ENCODE measurements around the gene MFF.

MFF gene

DNA sequence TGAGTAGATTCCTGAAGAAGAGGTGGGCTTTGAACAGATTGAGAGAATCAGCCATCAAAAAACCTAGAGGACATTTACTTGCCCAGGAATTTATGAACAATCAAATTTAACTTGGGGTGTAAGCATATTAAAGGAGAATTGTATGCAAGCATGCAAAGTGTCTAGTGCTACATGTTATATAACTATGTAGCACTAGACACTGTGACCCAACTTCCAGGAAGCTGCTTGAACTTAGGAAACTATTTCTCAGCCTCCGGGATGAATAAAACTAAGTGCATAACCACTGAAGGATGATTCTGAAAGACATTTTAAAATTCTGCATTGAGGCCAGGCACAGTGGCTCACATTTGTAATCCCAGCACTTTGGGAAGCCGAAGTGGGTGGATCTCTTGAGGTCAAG is 12.4 kb downstream of the MFF start:
- Histone ChIP-seq H3K9ac (ENCODE audit: low read length) (no peak overlapping the region), H3K9me3 (ENCODE audit: control insufficient read depth, insufficient read depth, low read depth, low read length) (no peaks in the 10 kb centered on the region), H3K4me1 (ENCODE audit: control insufficient read depth, insufficient read depth, low read length) (no peaks in the 10 kb centered on the region), H3K27me3 (ENCODE audit: control insufficient read depth, insufficient read depth, low read length) (no peaks in the 10 kb centered on the region), H3K4me3 (ENCODE audit: low read depth, low read length) (no peak overlapping the region), H3K27ac (ENCODE audit: low read depth, low read length) (no peak overlapping the region), H3K36me3 (ENCODE audit: control insufficient read depth, insufficient read depth, low read length) (peaks cover 74% of the 10 kb centered on the region)

DNA sequence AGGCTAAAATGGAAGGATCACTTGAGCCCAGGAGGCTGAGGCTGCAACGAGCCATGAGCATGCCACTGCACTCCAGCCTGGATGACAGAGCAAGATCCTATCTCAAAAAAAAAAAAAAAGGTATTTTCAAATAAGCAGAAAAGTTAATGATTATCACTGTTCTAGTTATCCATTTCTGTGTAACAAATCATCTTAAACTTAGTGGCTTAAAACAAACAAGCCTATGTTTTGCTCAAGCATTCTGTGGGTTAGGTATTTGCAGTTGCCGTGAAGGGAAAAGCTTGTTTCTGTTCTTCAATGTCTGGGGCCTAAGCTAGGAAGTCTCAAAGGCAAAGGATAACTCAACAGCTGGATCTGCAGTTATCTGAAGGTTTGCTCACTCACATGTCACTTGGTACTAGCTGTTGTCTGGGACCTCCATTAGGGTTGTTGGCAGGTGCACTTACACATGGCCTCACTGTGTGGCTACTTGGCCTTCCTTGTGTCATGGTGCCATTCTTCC is 14.1 kb downstream of the MFF start:
- no peaks in the 10 kb centered on the region for H3K9me3 ChIP-seq (ENCODE audit: control insufficient read depth, insufficient read depth, low read depth, low read length)
- no peaks in the 10 kb centered on the region for H3K27me3 ChIP-seq (ENCODE audit: control insufficient read depth, insufficient read depth, low read length)
- no peaks in the 10 kb centered on the region for H3K4me1 ChIP-seq (ENCODE audit: control insufficient read depth, insufficient read depth, low read length)
- no peak overlapping the region for H3K27ac ChIP-seq (ENCODE audit: low read depth, low read length)
- H3K36me3 ChIP-seq (ENCODE audit: control insufficient read depth, insufficient read depth, low read length) = peaks cover 66% of the 10 kb centered on the region
- no peak overlapping the region for H3K9ac ChIP-seq (ENCODE audit: low read length)
- H3K4me3 ChIP-seq (ENCODE audit: low read depth, low read length) = no peak overlapping the region

DNA sequence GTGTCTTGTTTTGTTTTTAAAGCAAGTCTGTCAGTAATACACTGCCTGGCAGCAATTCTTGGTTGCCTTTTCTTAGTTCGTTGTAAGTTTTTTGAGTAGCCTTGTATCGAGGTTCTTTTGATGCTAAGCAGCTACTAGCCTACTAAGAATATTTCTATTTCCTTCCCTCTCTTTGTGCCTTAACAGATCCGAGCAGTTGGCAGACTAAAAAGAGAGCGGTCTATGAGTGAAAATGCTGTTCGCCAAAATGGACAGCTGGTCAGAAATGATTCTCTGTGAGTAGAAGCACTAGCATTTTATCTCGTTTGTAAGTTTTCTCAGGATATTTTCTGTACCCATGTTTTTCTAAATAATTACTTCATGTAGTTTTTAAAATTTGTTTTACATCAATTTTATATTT is 15.1 kb downstream of the MFF start:
- Histone ChIP-seq H3K27ac (ENCODE audit: low read depth, low read length) (no peak overlapping the region), H3K36me3 (ENCODE audit: control insufficient read depth, insufficient read depth, low read length) (peaks cover 59% of the 10 kb centered on the region), H3K4me3 (ENCODE audit: low read depth, low read length) (no peak overlapping the region), H3K4me1 (ENCODE audit: control insufficient read depth, insufficient read depth, low read length) (no peaks in the 10 kb centered on the region), H3K9me3 (ENCODE audit: control insufficient read depth, insufficient read depth, low read depth, low read length) (no peaks in the 10 kb centered on the region), H3K27me3 (ENCODE audit: control insufficient read depth, insufficient read depth, low read length) (no peaks in the 10 kb centered on the region), H3K9ac (ENCODE audit: low read length) (no peak overlapping the region)

DNA sequence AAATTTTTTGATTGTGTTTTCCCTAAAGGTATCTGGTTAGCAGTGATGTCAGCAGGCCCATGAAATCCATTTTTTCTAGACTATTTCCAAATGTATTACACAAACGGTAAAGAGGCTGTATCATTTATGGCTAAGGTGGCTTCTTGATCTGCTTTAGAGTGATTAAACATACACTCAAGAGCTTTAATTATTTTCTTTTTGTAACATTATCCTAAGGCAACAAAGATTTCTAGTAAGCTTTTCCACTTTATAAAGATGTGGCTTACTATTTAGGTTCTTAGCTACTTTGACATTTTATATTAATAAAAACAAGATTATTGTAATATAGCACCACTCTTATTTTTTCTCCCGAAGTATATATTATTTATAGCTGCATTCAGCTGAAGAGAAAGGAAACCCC is 16.5 kb downstream of the MFF start:
- Histone ChIP-seq H3K4me3 (ENCODE audit: low read depth, low read length) (no peak overlapping the region), H3K36me3 (ENCODE audit: control insufficient read depth, insufficient read depth, low read length) (peaks cover 50% of the 10 kb centered on the region), H3K9ac (ENCODE audit: low read length) (no peak overlapping the region), H3K27me3 (ENCODE audit: control insufficient read depth, insufficient read depth, low read length) (no peaks in the 10 kb centered on the region), H3K4me1 (ENCODE audit: control insufficient read depth, insufficient read depth, low read length) (no peaks in the 10 kb centered on the region), H3K27ac (ENCODE audit: low read depth, low read length) (no peak overlapping the region), H3K9me3 (ENCODE audit: control insufficient read depth, insufficient read depth, low read depth, low read length) (no peaks in the 10 kb centered on the region)

DNA sequence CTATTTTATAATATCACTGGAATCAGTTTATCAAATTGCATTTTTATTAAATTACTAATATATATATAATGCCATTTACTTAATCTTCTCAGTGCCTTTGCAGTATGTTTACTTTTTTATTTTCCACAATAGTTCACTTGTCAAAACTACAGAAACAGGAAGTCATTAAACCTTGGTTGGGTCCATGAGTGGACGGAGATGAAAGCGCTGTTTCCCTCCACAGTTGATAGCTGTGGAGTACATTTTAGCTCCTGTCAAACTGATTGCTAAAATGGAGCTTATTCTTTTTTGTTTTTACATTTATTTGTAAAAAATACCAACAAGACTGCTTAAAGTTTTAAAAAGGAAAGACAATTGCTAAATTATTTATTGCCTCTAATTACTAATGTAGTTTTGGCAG is 19.2 kb downstream of the MFF start:
- H3K4me1 ChIP-seq (ENCODE audit: control insufficient read depth, insufficient read depth, low read length) = no peaks in the 10 kb centered on the region
- H3K4me3 ChIP-seq (ENCODE audit: low read depth, low read length) = no peak overlapping the region
- peaks cover 45% of the 10 kb centered on the region for H3K36me3 ChIP-seq (ENCODE audit: control insufficient read depth, insufficient read depth, low read length)
- H3K9me3 ChIP-seq (ENCODE audit: control insufficient read depth, insufficient read depth, low read depth, low read length) = no peaks in the 10 kb centered on the region
- no peaks in the 10 kb centered on the region for H3K27me3 ChIP-seq (ENCODE audit: control insufficient read depth, insufficient read depth, low read length)
- H3K9ac ChIP-seq (ENCODE audit: low read length) = no peak overlapping the region
- no peak overlapping the region; the same call in 1 of the 2 replicates for H3K27ac ChIP-seq (ENCODE audit: low read depth, low read length)

DNA sequence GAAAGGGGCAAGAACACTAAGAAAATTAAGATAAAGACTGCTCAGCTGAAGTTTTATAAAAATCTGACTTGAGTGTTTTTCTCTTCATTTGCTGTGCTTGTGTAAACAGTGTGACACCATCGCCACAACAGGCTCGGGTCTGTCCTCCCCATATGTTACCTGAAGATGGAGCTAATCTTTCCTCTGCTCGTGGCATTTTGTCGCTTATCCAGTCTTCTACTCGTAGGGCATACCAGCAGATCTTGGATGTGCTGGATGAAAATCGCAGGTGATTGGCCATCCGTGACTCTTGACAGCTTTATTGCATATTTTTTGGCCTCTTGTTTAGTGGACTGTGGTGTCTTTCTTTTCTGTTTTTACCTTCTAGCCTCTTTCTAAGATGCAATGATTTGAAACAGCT is 22.1 kb downstream of the MFF start:
- Histone ChIP-seq H3K9ac (ENCODE audit: low read length) (no peak overlapping the region), H3K9me3 (ENCODE audit: control insufficient read depth, insufficient read depth, low read depth, low read length) (no peaks in the 10 kb centered on the region), H3K4me3 (ENCODE audit: low read depth, low read length) (no peak overlapping the region), H3K4me1 (ENCODE audit: control insufficient read depth, insufficient read depth, low read length) (no peaks in the 10 kb centered on the region), H3K27ac (ENCODE audit: low read depth, low read length) (no peak overlapping the region), H3K36me3 (ENCODE audit: control insufficient read depth, insufficient read depth, low read length) (peaks cover 26% of the 10 kb centered on the region), H3K27me3 (ENCODE audit: control insufficient read depth, insufficient read depth, low read length) (no peaks in the 10 kb centered on the region)

DNA sequence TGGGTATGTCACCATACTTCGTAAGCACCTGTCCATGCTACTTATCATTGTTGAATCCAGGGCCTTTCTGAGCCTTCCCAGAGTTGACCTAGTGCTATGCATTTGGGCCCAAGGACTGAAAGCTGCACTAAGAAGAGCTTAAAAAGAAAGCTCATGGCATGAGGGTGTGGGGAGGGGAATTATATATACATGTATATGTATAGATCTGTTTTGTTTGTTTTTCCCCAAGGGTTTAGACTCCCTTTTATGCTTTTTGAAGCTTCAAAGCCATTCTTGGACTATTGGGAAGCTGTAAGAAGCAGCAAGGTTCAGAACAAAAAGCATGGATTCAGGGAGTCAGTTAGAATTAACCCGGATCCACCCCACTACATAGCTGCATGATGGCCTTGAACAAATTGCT is 23.3 kb downstream of the MFF start:
- no peak overlapping the region for H3K4me3 ChIP-seq (ENCODE audit: low read depth, low read length)
- no peaks in the 10 kb centered on the region for H3K9me3 ChIP-seq (ENCODE audit: control insufficient read depth, insufficient read depth, low read depth, low read length)
- H3K9ac ChIP-seq (ENCODE audit: low read length) = no peak overlapping the region
- no peaks in the 10 kb centered on the region for H3K27me3 ChIP-seq (ENCODE audit: control insufficient read depth, insufficient read depth, low read length)
- no peak overlapping the region for H3K27ac ChIP-seq (ENCODE audit: low read depth, low read length)
- peaks cover 15% of the 10 kb centered on the region for H3K36me3 ChIP-seq (ENCODE audit: control insufficient read depth, insufficient read depth, low read length)
- H3K4me1 ChIP-seq (ENCODE audit: control insufficient read depth, insufficient read depth, low read length) = peaks cover 3% of the 10 kb centered on the region; the same call in 1 of the 2 replicates

DNA sequence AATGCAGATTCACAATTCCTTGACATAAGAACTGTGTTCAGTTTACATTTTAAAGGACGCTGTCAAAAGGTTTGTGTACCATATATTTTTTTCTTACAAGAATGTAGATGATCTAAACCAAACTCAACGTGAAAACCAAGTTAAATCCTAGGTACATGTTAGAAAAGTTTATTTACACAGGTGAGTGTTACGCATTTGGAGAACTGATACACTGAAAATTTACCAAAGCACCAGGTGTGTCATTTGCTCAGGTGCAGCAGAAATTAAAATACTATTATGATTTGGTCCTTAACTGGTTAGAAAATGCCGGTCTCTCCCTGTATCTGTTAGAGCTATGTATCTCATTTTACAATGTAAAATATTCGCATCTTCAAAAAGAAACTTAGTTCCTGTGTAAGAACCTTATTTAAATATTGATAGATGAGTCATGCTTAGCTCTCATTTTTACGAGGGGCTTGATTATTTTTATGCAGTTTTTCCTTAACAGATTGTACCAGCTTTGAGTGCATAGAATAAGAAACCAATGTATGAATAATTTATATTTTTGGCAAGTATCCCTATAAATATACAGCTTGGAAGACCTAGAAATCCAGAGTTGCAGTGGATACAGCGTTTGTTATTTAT is 25.1 kb downstream of the MFF start:
- Histone ChIP-seq H3K4me3 (ENCODE audit: low read depth, low read length) (no peak overlapping the region), H3K27ac (ENCODE audit: low read depth, low read length) (no peak overlapping the region), H3K4me1 (ENCODE audit: control insufficient read depth, insufficient read depth, low read length) (peaks cover 3% of the 10 kb centered on the region; the same call in 1 of the 2 replicates), H3K27me3 (ENCODE audit: control insufficient read depth, insufficient read depth, low read length) (no peaks in the 10 kb centered on the region), H3K9me3 (ENCODE audit: control insufficient read depth, insufficient read depth, low read depth, low read length) (no peaks in the 10 kb centered on the region), H3K9ac (ENCODE audit: low read length) (no peak overlapping the region), H3K36me3 (ENCODE audit: control insufficient read depth, insufficient read depth, low read length) (peaks cover 14% of the 10 kb centered on the region)

DNA sequence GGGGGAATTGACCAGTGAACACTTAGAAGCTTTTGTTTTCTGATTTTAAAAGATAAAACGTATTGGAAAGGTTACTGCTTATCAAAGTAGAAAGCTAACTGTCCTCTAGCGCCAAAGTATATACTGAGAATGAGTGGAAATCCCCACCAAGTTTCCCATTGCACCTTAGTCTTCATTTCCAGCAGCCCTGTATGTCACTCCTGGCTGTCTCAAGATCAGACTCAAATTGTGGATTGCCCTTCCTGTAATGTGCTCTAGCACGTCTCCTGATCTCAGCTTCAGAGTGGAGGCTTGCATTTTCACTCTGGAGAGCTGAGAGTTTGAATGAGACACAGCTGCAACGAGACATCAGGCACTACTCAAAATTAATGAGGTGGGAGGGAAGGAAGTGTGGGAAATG is 26.6 kb downstream of the MFF start:
- Histone ChIP-seq H3K27ac (ENCODE audit: low read depth, low read length) (no peak overlapping the region), H3K4me3 (ENCODE audit: low read depth, low read length) (no peak overlapping the region), H3K9me3 (ENCODE audit: control insufficient read depth, insufficient read depth, low read depth, low read length) (no peaks in the 10 kb centered on the region), H3K36me3 (ENCODE audit: control insufficient read depth, insufficient read depth, low read length) (peaks cover 23% of the 10 kb centered on the region), H3K4me1 (ENCODE audit: control insufficient read depth, insufficient read depth, low read length) (peaks cover 3% of the 10 kb centered on the region; the same call in 1 of the 2 replicates), H3K9ac (ENCODE audit: low read length) (no peak overlapping the region), H3K27me3 (ENCODE audit: control insufficient read depth, insufficient read depth, low read length) (no peaks in the 10 kb centered on the region)

DNA sequence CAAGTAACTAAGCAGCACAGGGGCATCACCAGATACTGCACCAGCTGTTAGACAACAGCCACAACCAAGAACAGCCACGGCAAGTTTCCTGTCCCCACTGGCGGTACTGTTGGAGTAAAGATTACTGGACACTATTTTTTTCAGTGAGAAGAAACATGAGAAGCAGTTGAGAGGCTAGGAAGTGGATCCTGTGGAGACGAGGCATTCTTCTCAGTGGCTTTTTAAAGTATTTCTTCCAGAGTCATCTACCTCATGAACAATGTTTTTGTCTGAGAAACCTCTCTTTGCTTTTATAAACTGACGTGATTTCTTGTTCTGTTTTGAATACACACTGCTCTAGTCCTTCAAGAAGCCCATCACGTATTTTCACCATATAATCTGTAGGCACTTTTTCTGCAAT is 35.3 kb downstream of the MFF start:
- H3K4me1 ChIP-seq (ENCODE audit: control insufficient read depth, insufficient read depth, low read length) = no peaks in the 10 kb centered on the region
- peaks cover 49% of the 10 kb centered on the region for H3K36me3 ChIP-seq (ENCODE audit: control insufficient read depth, insufficient read depth, low read length)
- no peak overlapping the region for H3K27ac ChIP-seq (ENCODE audit: low read depth, low read length)
- no peaks in the 10 kb centered on the region for H3K9me3 ChIP-seq (ENCODE audit: control insufficient read depth, insufficient read depth, low read depth, low read length)
- no peak overlapping the region for H3K9ac ChIP-seq (ENCODE audit: low read length)
- H3K27me3 ChIP-seq (ENCODE audit: control insufficient read depth, insufficient read depth, low read length) = no peaks in the 10 kb centered on the region
- H3K4me3 ChIP-seq (ENCODE audit: low read depth, low read length) = no peak overlapping the region

DNA sequence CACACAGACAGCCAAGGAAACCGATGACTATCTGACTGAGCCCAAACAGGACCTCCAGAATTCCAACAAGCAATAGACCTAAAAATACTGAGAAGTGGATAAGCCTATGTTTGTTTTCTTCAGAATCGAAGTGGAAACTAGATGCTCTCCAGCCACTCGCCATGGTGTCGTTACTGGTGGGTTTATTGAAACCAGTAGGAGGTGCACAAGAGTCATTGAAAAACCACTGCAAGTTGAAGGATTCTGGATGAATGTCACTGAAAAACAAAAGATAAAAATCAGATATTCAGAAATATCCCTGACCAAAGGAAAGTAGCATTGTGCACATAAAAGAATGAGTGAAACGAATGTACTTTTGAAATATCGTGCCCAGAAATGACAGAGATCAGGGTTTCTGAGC is 38.7 kb downstream of the MFF start:
- Histone ChIP-seq H3K4me1 (ENCODE audit: control insufficient read depth, insufficient read depth, low read length) (no peaks in the 10 kb centered on the region), H3K36me3 (ENCODE audit: control insufficient read depth, insufficient read depth, low read length) (peaks cover 15% of the 10 kb centered on the region), H3K27me3 (ENCODE audit: control insufficient read depth, insufficient read depth, low read length) (no peaks in the 10 kb centered on the region), H3K27ac (ENCODE audit: low read depth, low read length) (no peak overlapping the region), H3K9ac (ENCODE audit: low read length) (no peak overlapping the region), H3K9me3 (ENCODE audit: control insufficient read depth, insufficient read depth, low read depth, low read length) (no peaks in the 10 kb centered on the region), H3K4me3 (ENCODE audit: low read depth, low read length) (no peak overlapping the region)

Measured in HUES6 (cell line).